H1 (cell line): ENCODE data around the gene ATG4C. TPM values are rescaled to one million over a fixed set of nuclear protein-coding genes. Genes with fewer than 3 reads are reported as not detected.
"Not testable (repeated sequence)": the region's sequence is repeated elsewhere in the genome, so short reads cannot be mapped to it uniquely, and the experiment has no call there.

Experiments
- CTCF ChIA-PET: fragments of 300-600 bp; sonication (Branson Sonifier 250); formaldehyde crosslinking; loops from one replicate; lab custom pipeline; 2021; ENCODE audit not compliant: partially characterized antibody; lab: Charles Lee
- POLR2A ChIA-PET: fragments of 300-600 bp; sonication (Branson Sonifier 250); formaldehyde crosslinking; loops from one replicate; lab custom pipeline; 2021; ENCODE audit warnings: inconsistent platforms; ENCODE audit not compliant: partially characterized antibody; lab: Charles Lee
- DNase-seq, 2 experiments: peaks; one replicate each; pipeline versions ENCODE4 v3.0.0 to v3.0.0-alpha.2; 2010 to 2022; ENCODE audit warnings: low spot score in 2 of 2, low read depth in 1 of 2, mixed read lengths in 1 of 2
- FAIRE-seq: peaks from 2 replicates; lab custom pipeline; 2011; peaks lifted over from hg19 to GRCh38; lab: Jason Lieb, UNC
- H2AFZ ChIP-seq: 2 replicates; pipeline ENCODE4 v1.8.1; 2012; ENCODE audit warnings: low read length, inconsistent platforms
- H2AK5ac ChIP-seq: 2 replicates; pipeline ENCODE4 v1.6.1; 2013; ENCODE audit warnings: low read depth, low read length
- H2BK120ac ChIP-seq: replicated peaks from 2 replicates; pipeline ENCODE3; 2013; ENCODE audit warnings: low read depth, low read length, inconsistent platforms
- H2BK12ac ChIP-seq: 2 replicates; pipeline ENCODE4 v1.6.1; 2013; ENCODE audit warnings: low read depth, low read length
- H2BK15ac ChIP-seq: 2 replicates; pipeline ENCODE4 v1.6.1; 2013; ENCODE audit warnings: low read length
- H2BK20ac ChIP-seq: 2 replicates; pipeline ENCODE4 v1.6.1; 2013; ENCODE audit warnings: low read length
- H2BK5ac ChIP-seq: 2 replicates; pipeline ENCODE4 v1.6.1; 2013; ENCODE audit warnings: low read depth, low read length
- H3K14ac ChIP-seq: 2 replicates; pipeline ENCODE4 v1.6.1; 2013; ENCODE audit warnings: inconsistent platforms; ENCODE audit not compliant: insufficient read length
- H3K18ac ChIP-seq: 2 replicates; pipeline ENCODE4 v1.6.1; 2013; ENCODE audit warnings: low read length; ENCODE audit errors: extremely low read depth
- H3K23ac ChIP-seq: 2 replicates; pipeline ENCODE4 v1.6.1; 2013; ENCODE audit warnings: inconsistent platforms; ENCODE audit not compliant: insufficient read length
- H3K23me2 ChIP-seq: 2 replicates; pipeline ENCODE4 v1.6.1; 2013; ENCODE audit warnings: low read depth, low read length
- H3K27ac ChIP-seq: 2 replicates; pipeline ENCODE4 v1.6.1; 2011; ENCODE audit warnings: low read depth, low read length, inconsistent platforms
- H3K27me3 ChIP-seq, 4 experiments: replicated peaks in 1 of 4; 1 replicate in 1 of 4; 2 replicates in 3 of 4; pipeline versions ENCODE4 v1.6.1 to v1.8.1; 2011 to 2013; ENCODE audit warnings: low read length in 3 of 4, mild to moderate bottlenecking in 3 of 4, inconsistent platforms in 2 of 4, mixed read lengths in 2 of 4, moderate library complexity in 1 of 4; ENCODE audit not compliant: control insufficient read depth in 3 of 4, insufficient read depth in 3 of 4; ENCODE audit errors: extremely low read depth in 1 of 4
- H3K36me3 ChIP-seq, 4 experiments: 2 replicates each; pipeline versions ENCODE4 v1.6.1 to v1.8.1; 2011 to 2013; ENCODE audit warnings: mild to moderate bottlenecking in 4 of 4, low read length in 3 of 4, moderate library complexity in 2 of 4, control low read depth in 1 of 4, inconsistent platforms in 1 of 4; ENCODE audit not compliant: insufficient read depth in 4 of 4, control insufficient read depth in 2 of 4
- H3K4ac ChIP-seq: replicated peaks from 2 replicates; pipeline ENCODE3; 2013; ENCODE audit warnings: low read length, low read depth, mixed read lengths, inconsistent platforms; ENCODE audit not compliant: insufficient read length
- H3K4me1 ChIP-seq, 4 experiments: replicated peaks in 1 of 4; 1 replicate in 1 of 4; 2 replicates in 3 of 4; pipeline versions ENCODE4 v1.6.1 to v1.8.1; 2011 to 2013; ENCODE audit warnings: low read length in 3 of 4, inconsistent platforms in 2 of 4, mixed read lengths in 1 of 4; ENCODE audit not compliant: insufficient read depth in 4 of 4, control insufficient read depth in 3 of 4
- H3K4me2 ChIP-seq, 2 experiments: 2 replicates each; pipeline versions ENCODE4 v1.6.1 to v1.8.1; 2011 to 2013; ENCODE audit warnings: low read depth in 2 of 2, low read length in 2 of 2, control low read depth in 1 of 2, inconsistent platforms in 1 of 2, mild to moderate bottlenecking in 1 of 2; ENCODE audit not compliant: insufficient read depth in 1 of 2
- H3K4me3 ChIP-seq, 4 experiments: fragments of 200-600, 300-600 bp in 1 of 4; sonication (generic), shearing (Covaris generic), sonication (Bioruptor Twin) in 1 of 4; 2 replicates each; pipeline versions ENCODE4 v1.5.1 to v1.8.1; 2011 to 2016; ENCODE audit warnings: low read length in 4 of 4, low read depth in 3 of 4, control low read depth in 2 of 4, inconsistent platforms in 2 of 4, mild to moderate bottlenecking in 2 of 4, mixed read lengths in 1 of 4, moderate library complexity in 1 of 4; ENCODE audit not compliant: insufficient read depth in 2 of 4; ENCODE audit errors: extremely low read depth in 1 of 4
- H3K56ac ChIP-seq: replicated peaks from 2 replicates; pipeline ENCODE3; 2013; ENCODE audit warnings: low read depth, mild to moderate bottlenecking, mixed read lengths, low read length, inconsistent platforms; ENCODE audit not compliant: insufficient read length
- H3K79me1 ChIP-seq: 2 replicates; pipeline ENCODE4 v1.6.1; 2013; ENCODE audit warnings: low read depth, low read length, control low read depth
- H3K79me2 ChIP-seq, 2 experiments: 2 replicates each; pipeline versions ENCODE4 v1.6.1 to v1.8.1; 2012 to 2013; ENCODE audit warnings: low read length in 2 of 2, mild to moderate bottlenecking in 2 of 2, inconsistent platforms in 1 of 2; ENCODE audit not compliant: insufficient read depth in 2 of 2, control insufficient read depth in 1 of 2
- H3K9ac ChIP-seq, 4 experiments: replicated peaks in 1 of 4; 1 replicate in 1 of 4; 2 replicates in 3 of 4; pipeline versions ENCODE4 v1.6.1 to v1.8.1; 2011 to 2013; ENCODE audit warnings: low read depth in 3 of 4, low read length in 3 of 4, control low read depth in 2 of 4, mild to moderate bottlenecking in 2 of 4, moderate library complexity in 2 of 4, inconsistent platforms in 1 of 4; ENCODE audit errors: extremely low read depth in 1 of 4
- H3K9me3 ChIP-seq, 2 experiments: 2 replicates each; pipeline versions ENCODE4 v1.6.1 to v1.8.1; 2012 to 2013; ENCODE audit warnings: mild to moderate bottlenecking in 2 of 2, moderate library complexity in 2 of 2, control low read depth in 1 of 2, inconsistent platforms in 1 of 2, low read depth in 1 of 2, low read length in 1 of 2, mixed read lengths in 1 of 2; ENCODE audit not compliant: insufficient read depth in 2 of 2
- H4K20me1 ChIP-seq, 2 experiments: replicated peaks in 1 of 2; 2 replicates each; pipeline versions ENCODE3 to v1.8.1; 2011 to 2013; ENCODE audit warnings: inconsistent platforms in 2 of 2, low read length in 2 of 2, mild to moderate bottlenecking in 1 of 2; ENCODE audit not compliant: insufficient read depth in 2 of 2, control insufficient read depth in 1 of 2
- H4K5ac ChIP-seq: 2 replicates; pipeline ENCODE4 v1.6.1; 2013; ENCODE audit warnings: low read length, low read depth, mixed read lengths, inconsistent platforms; ENCODE audit not compliant: insufficient read length
- H4K8ac ChIP-seq: 2 replicates; pipeline ENCODE4 v1.8.0; 2013; ENCODE audit warnings: mild to moderate bottlenecking, moderate library complexity, low read length, inconsistent platforms; ENCODE audit not compliant: insufficient read depth; ENCODE audit errors: extremely low read depth
- H4K91ac ChIP-seq: replicated peaks from 2 replicates; pipeline ENCODE3; 2013; ENCODE audit warnings: low read length, mixed read lengths, inconsistent platforms; ENCODE audit not compliant: insufficient read length
- WGBS, 2 experiments: shearing (Covaris generic) in 1 of 2; methylation state at CpG; one replicate each; pipeline versions ENCODE4 v1.1.6 to v1.1.7; 2013 to 2015; ENCODE audit warnings: low lambda C conversion rate in 2 of 2, mixed read lengths in 2 of 2, inconsistent platforms in 1 of 2, low coverage in 1 of 2, missing lambda C conversion rate in 1 of 2; ENCODE audit not compliant: insufficient replicate concordance in 2 of 2, insufficient coverage in 1 of 2, insufficient read length in 1 of 2; ENCODE audit errors: extremely low coverage in 1 of 2, missing lambda C conversion rate in 1 of 2; 5-methylcytosine and 5-hydroxymethylcytosine counted together
- polyA plus RNA-seq, 7 experiments: library from polyadenylated mRNA; depleted of rRNA in 3 of 7; stranded (reverse) in 5 of 7; unstranded in 2 of 7; fragments of >200 nt in 5 of 7; fragments of 200-250 nt in 2 of 7; gene quantifications; 1 replicate in 5 of 7; 2 replicates in 1 of 7; 4 replicates in 1 of 7; pipeline versions ENCODE4 v1.2.1 to v1.2.3, GENCODE V29; 2011 to 2013; ENCODE audit warnings: missing spikeins in 2 of 7, mixed read lengths in 2 of 7
- total RNA-seq: library from RNA; stranded (reverse); fragmentation: NEBNext Ultra II Directional; extraction: Animal tissue kit (Norgen Biotek cat#: 25700); gene quantifications from 2 replicates; pipeline ENCODE4 v1.2.1, GENCODE V29; 2021

The ATG4C gene
- total and polyA plus RNA-seq, 2 of the 8 experiments (the other 6 are each of a cell fraction or from before 2014, with no cell fraction given): 5.1 to 22.2 TPM

- CTCF ChIA-PET: interaction anchor here (0.6 to 1.5 kb wide), 2 partner anchors 15 to 144 kb away, joined by 3 read pairs; no protein-coding TSS in a partner anchor
- H3K4ac ChIP-seq, H4K8ac ChIP-seq, H2BK5ac ChIP-seq, H3K79me2 ChIP-seq, H2AFZ ChIP-seq, H4K5ac ChIP-seq, H4K91ac ChIP-seq, H3K4me1 ChIP-seq, H2BK120ac ChIP-seq, H3K56ac ChIP-seq, H3K4me3 ChIP-seq, H3K23ac ChIP-seq, POLR2A ChIA-PET, H3K4me2 ChIP-seq, H3K27ac ChIP-seq, H3K14ac ChIP-seq, FAIRE-seq, H2BK12ac ChIP-seq, H2BK15ac ChIP-seq, H3K79me1 ChIP-seq, H3K23me2 ChIP-seq, DNase-seq, H3K9ac ChIP-seq, H3K18ac ChIP-seq, H3K27me3 ChIP-seq, H2BK20ac ChIP-seq, H2AK5ac ChIP-seq, H4K20me1 ChIP-seq: not testable (repeated sequence)
- H3K9me3 ChIP-seq: peaks cover 9 to 18% of the 10 kb centered on the region in 2 experiments
- peaks cover 0 to 10% (median 0%) of the 10 kb centered on the region in 4 experiments; a peak in 2 of 8 replicates for H3K36me3 ChIP-seq
- 97% methylated on average over 14 of the region's 30 CpGs; no CpG with 5 or more reads in 1 of the 2 experiments for whole genome bisulfite sequencing, 2 experiments
These were observed 22.6 kb upstream of the ATG4C start for GRCh38 chr1:62761223-62761870.
